Esophagus muscularis mucosa (tissue), 4 donors: ENCODE results near the gene CCDC47. TPM values are rescaled to one million over a fixed set of nuclear protein-coding genes. Genes with fewer than 3 reads are reported as not detected.

Source experiments
- DNase-seq: peaks from one replicate; pipeline ENCODE4 v3.0.0-alpha.2; 2017; ENCODE audit errors: extremely low spot score
- H3K27ac ChIP-seq, 4 donors: fragments of 200-600 bp; sonication (generic); replicated peaks in 1 of 4; 1 replicate in 3 of 4; 2 replicates in 1 of 4; pipeline ENCODE4 v1.5.1; 2016 to 2019; ENCODE audit warnings: mild to moderate bottlenecking in 1 of 4
- H3K27me3 ChIP-seq, 4 donors: fragments of 200-600 bp; sonication (generic); one replicate each; pipeline versions ENCODE4 v1.5.1 to v1.6.0; 2016 to 2019
- H3K36me3 ChIP-seq, 4 donors: fragments of 200-600 bp; sonication (generic); one replicate each; pipeline ENCODE4 v1.5.1; 2016 to 2019
- H3K4me1 ChIP-seq, 4 donors: fragments of 200-600 bp; sonication (generic); one replicate each; pipeline ENCODE4 v1.5.1; 2016 to 2019
- H3K4me3 ChIP-seq, 4 donors: fragments of 200-600 bp; sonication (generic); 1 replicate in 2 of 4; 2 replicates in 2 of 4; pipeline ENCODE4 v1.5.1; 2016 to 2019; ENCODE audit warnings: mild to moderate bottlenecking in 4 of 4, moderate library complexity in 1 of 4
- H3K9me3 ChIP-seq, 4 donors: fragments of 200-600 bp; sonication (generic); 1 replicate in 3 of 4; 2 replicates in 1 of 4; pipeline ENCODE4 v1.5.1; 2016 to 2019
- CTCF ChIP-seq, 3 experiments: fragments of 200-600 bp in 2 of 3; fragments of 450-650 bp in 1 of 3; sonication (generic) in 2 of 3; IDR thresholded peaks; one replicate each; pipeline ENCODE4 v1.5.1; 2017 to 2019; ENCODE audit warnings: antibody characterized with exemption in 3 of 3, mild to moderate bottlenecking in 2 of 3, moderate library complexity in 1 of 3
- EP300 ChIP-seq: sonication (generic); formaldehyde crosslinking; IDR thresholded peaks from one replicate; pipeline ENCODE4 v1.6.1; 2017; ENCODE audit warnings: antibody characterized with exemption
- POLR2A ChIP-seq: fragments of 450-650 bp; IDR thresholded peaks from one replicate; pipeline ENCODE4 v1.6.1; 2017; ENCODE audit warnings: antibody characterized with exemption, moderate library complexity, mild to moderate bottlenecking, low read depth
- POLR2AphosphoS5 ChIP-seq, 2 donors: sonication (generic); formaldehyde crosslinking; IDR thresholded peaks; one replicate each; pipeline ENCODE4 v1.6.1; 2017; ENCODE audit warnings: antibody characterized with exemption in 2 of 2
- WGBS: methylation state at CpG from one replicate; pipeline ENCODE4 v1.1.5; 2018; 5-methylcytosine and 5-hydroxymethylcytosine counted together
- intact Hi-C: fragments of 100-400 bp; cut with DNase I; formaldehyde crosslinking; loops from one replicate; pipeline ENCODE4 v1.15.1; 2023
- total RNA-seq, 4 donors: library from RNA; depleted of rRNA; stranded (reverse); fragments of >200 nt; gene quantifications; one replicate each; pipeline versions ENCODE4 v1.1.0 to v1.2.1, GENCODE V29; 2016

The CCDC47 gene
- total RNA-seq, 4 donors from 2014 or later: 47.3 to 60.7 (median 56.2) TPM

- H3K9me3 ChIP-seq: no peaks in the 10 kb centered on the region
- peak overlapping the region; percentile 65 to 68 (median 66) for H3K4me3 ChIP-seq
- H3K27me3 ChIP-seq: peaks cover 0 to 19% (median 0%) of the 10 kb centered on the region in 4 donors
- peaks cover 20 to 66% (median 54%) of the 10 kb centered on the region in 4 donors for H3K4me1 ChIP-seq
- no peak for TF ChIP-seq EP300
- TF ChIP-seq POLR2AphosphoS5 (IDR thresholded peaks at IDR 0.05): peak in 1 of 2 donors; percentile 20
- peak overlapping the region; percentile 67 to 83 (median 74) for H3K27ac ChIP-seq
- DNase-seq: no peak
- WGBS: 6% methylated on average over 17 of the region's 45 CpGs
- intact Hi-C loops: no loop called here
- H3K36me3 ChIP-seq: peaks cover 8 to 31% (median 30%) of the 10 kb centered on the region in 4 donors
Measured at GRCh38 chr17:63698886-63699637, 74.3 kb downstream of the CCDC47 start.

GRCh38 chr17:63698381-63698885 lies 75.0 kb downstream of the CCDC47 start:
- H3K27me3 ChIP-seq: peaks cover 0 to 19% (median 0%) of the 10 kb centered on the region in 4 donors
- H3K4me3 ChIP-seq: peak overlapping the region; percentile 65 to 68 (median 66)
- H3K9me3 ChIP-seq: no peaks in the 10 kb centered on the region
- intact Hi-C loops: no loop called here
- TF ChIP-seq POLR2AphosphoS5 (IDR thresholded peaks at IDR 0.05) (no peak), EP300 (no peak), CTCF (IDR thresholded peaks at IDR 0.05) (no peak), POLR2A (no peak)
- peaks cover 14 to 31% (median 30%) of the 10 kb centered on the region in 4 donors for H3K36me3 ChIP-seq
- H3K4me1 ChIP-seq: peaks cover 20 to 66% (median 54%) of the 10 kb centered on the region in 4 donors
- no peak for DNase-seq
- WGBS: 60% methylated on average over 20 of the region's 24 CpGs
- H3K27ac ChIP-seq: peak overlapping the region in 3 of 4 donors; percentile 44 to 83 (median 74)

DNA sequence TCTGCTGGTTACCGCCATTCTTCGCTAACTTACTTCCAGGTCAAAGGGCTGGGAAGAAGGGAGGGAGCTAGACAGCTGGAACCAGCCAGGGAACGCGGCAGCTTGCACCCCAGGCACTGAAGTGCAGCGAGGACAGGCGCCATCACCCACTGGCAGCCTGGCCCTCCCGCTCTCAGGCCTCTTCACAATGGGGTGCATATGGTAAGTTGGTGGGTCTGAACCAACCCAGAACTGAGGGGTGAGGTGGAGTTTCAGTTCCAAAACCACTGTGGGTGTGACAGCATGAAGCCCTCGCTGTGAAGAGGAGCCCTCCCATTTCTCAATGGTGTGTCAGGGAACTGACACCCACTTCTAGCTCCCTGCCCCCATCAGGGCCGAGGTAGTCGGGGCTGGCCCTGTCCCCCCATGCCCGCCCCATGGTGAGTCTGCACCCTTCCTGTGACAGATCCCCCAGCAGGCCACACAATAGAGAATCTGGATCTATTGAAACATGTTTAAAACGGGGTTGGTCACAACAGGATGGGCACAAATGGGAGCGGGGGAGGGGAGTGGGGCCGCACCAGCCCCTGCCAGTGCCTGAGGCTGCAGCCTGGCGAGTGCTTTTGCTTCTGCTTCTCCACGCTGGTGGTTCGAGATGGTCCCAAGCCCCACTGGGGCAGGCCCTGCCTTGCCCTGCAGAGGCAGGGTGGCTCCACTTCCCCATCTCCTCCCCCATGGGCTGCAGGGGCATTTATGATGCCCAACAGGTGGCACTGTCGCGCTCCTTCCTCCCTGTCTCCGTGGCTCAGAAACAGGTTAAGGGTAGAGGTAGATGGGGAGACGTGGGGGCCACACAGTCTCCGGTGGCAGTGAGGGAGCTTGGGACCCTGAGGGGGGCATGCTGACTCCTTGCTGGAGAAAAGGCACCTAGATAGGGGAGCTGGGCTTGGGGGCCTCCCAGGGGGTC lies 75.8 kb downstream of the CCDC47 start:
- TF ChIP-seq CTCF (IDR thresholded peaks at IDR 0.05): peak in 1 of 3 experiments; percentile 57
- no peak for TF ChIP-seq POLR2A
- peak; percentile 8 to 18 for TF ChIP-seq POLR2AphosphoS5 (IDR thresholded peaks at IDR 0.05)
- TF ChIP-seq EP300: no peak
- H3K36me3 ChIP-seq: peaks cover 15 to 31% (median 30%) of the 10 kb centered on the region in 4 donors
- intact Hi-C loops: no loop called here
- 80% methylated on average over 18 of the region's 22 CpGs for WGBS
- DNase-seq: no peak
- peaks cover 0 to 19% (median 0%) of the 10 kb centered on the region in 4 donors for H3K27me3 ChIP-seq
- peak overlapping the region in 2 of 4 donors; percentile 65 to 68 for H3K4me3 ChIP-seq
- peak overlapping the region in 2 of 4 donors; percentile 44 to 83 for H3K27ac ChIP-seq
- H3K4me1 ChIP-seq: peaks cover 20 to 66% (median 54%) of the 10 kb centered on the region in 4 donors
- H3K9me3 ChIP-seq: no peaks in the 10 kb centered on the region

GRCh38 chr17:63696381-63696961 lies 76.9 kb downstream of the CCDC47 start:
- peaks cover 27 to 42% (median 40%) of the 10 kb centered on the region in 4 donors for H3K36me3 ChIP-seq
- peaks cover 19 to 57% (median 46%) of the 10 kb centered on the region in 4 donors for H3K4me1 ChIP-seq
- H3K27me3 ChIP-seq: peaks cover 0 to 19% (median 0%) of the 10 kb centered on the region in 4 donors
- 64% methylated on average over 5 of the region's 9 CpGs for WGBS
- intact Hi-C loops: no loop called here
- DNase-seq: no peak
- no peak overlapping the region for H3K4me3 ChIP-seq
- TF ChIP-seq CTCF (IDR thresholded peaks at IDR 0.05) (peak in 2 of 3 experiments; percentile 13 to 48), POLR2AphosphoS5 (IDR thresholded peaks at IDR 0.05) (peak in 1 of 2 donors; percentile 27), POLR2A (no peak)
- H3K9me3 ChIP-seq: no peaks in the 10 kb centered on the region
- peak overlapping the region in 2 of 4 donors; percentile 40 to 83 for H3K27ac ChIP-seq
